Endothelial cell of umbilical vein (primary cell): ENCODE measurements around the gene PTCH1. TPM values are rescaled to one million over a fixed set of nuclear protein-coding genes. Genes with fewer than 3 reads are reported as not detected.

Source experiments
- BruUV-seq: library from RNA; stranded (reverse); fragments of 400-500 nt; replicated peaks from 2 replicates; lab custom pipeline; 2021; lab: Mats Ljungman, UMichigan
- CTCF ChIA-PET: fragments of 300-600, 350-600 bp; sonication (Branson Sonifier 250); formaldehyde crosslinking; loops from one replicate; lab custom pipeline; 2021; ENCODE audit warnings: antibody characterized with exemption, inconsistent platforms; lab: Charles Lee
- POLR2A ChIA-PET: fragments of 300-600, 350-600 bp; sonication (Branson Sonifier 250); formaldehyde crosslinking; loops from one replicate; lab custom pipeline; 2021; ENCODE audit warnings: antibody characterized with exemption, inconsistent platforms; lab: Charles Lee
- DNase-seq: peaks from one replicate; pipeline ENCODE4 v3.0.0-alpha.2; 2011; ENCODE audit warnings: low read depth, low spot score
- FAIRE-seq: peaks from 2 replicates; lab custom pipeline; 2011; peaks lifted over from hg19 to GRCh38; lab: Jason Lieb, UNC
- H2AFZ ChIP-seq: 2 replicates; pipeline ENCODE4 v1.6.0; 2012; ENCODE audit warnings: low read depth, low read length, control low read depth, inconsistent platforms
- H3K27ac ChIP-seq: 2 replicates; pipeline ENCODE4 v1.5.1; 2011; ENCODE audit warnings: low read depth, mild to moderate bottlenecking, control low read depth, low read length, moderate library complexity; ENCODE audit not compliant: insufficient read depth
- H3K27me3 ChIP-seq, 2 experiments: 2 replicates each; pipeline versions ENCODE4 v1.6.0 to v1.6.1; 2011; ENCODE audit warnings: low read length in 2 of 2, mixed read lengths in 1 of 2; ENCODE audit not compliant: control insufficient read depth in 2 of 2, insufficient read depth in 2 of 2
- H3K36me3 ChIP-seq, 2 experiments: 2 replicates in 1 of 2; 3 replicates in 1 of 2; pipeline ENCODE4 v1.5.1; 2011; ENCODE audit warnings: low read length in 2 of 2, mild to moderate bottlenecking in 1 of 2, moderate library complexity in 1 of 2; ENCODE audit not compliant: control insufficient read depth in 2 of 2, insufficient read depth in 2 of 2; ENCODE audit errors: extremely low read depth in 1 of 2
- H3K4me1 ChIP-seq: 3 replicates; pipeline ENCODE4 v1.5.1; 2011; ENCODE audit warnings: mild to moderate bottlenecking, low read length; ENCODE audit not compliant: control insufficient read depth, insufficient read depth; ENCODE audit errors: extremely low read depth
- H3K4me2 ChIP-seq: 2 replicates; pipeline ENCODE4 v1.6.1; 2011; ENCODE audit warnings: low read length, control low read depth, mixed read lengths; ENCODE audit not compliant: insufficient read depth
- H3K4me3 ChIP-seq, 3 experiments: fragments of 200-600 bp in 1 of 3; sonication (generic), shearing (Covaris generic) in 1 of 3; replicated peaks in 1 of 3; 2 replicates each; pipeline ENCODE4 v1.5.1; 2011 to 2016; ENCODE audit warnings: control low read depth in 3 of 3, low read length in 3 of 3, mild to moderate bottlenecking in 2 of 3, inconsistent platforms in 1 of 3, low read depth in 1 of 3, moderate library complexity in 1 of 3; ENCODE audit not compliant: insufficient read depth in 1 of 3
- H3K79me2 ChIP-seq: 2 replicates; pipeline ENCODE4 v1.6.0; 2012; ENCODE audit warnings: low read length, inconsistent platforms; ENCODE audit not compliant: control insufficient read depth, insufficient read depth
- H3K9ac ChIP-seq: replicated peaks from 2 replicates; pipeline ENCODE3; 2011; ENCODE audit warnings: low read length, control low read depth; ENCODE audit not compliant: insufficient read depth; ENCODE audit errors: extremely low read depth
- H3K9me1 ChIP-seq: replicated peaks from 3 replicates; pipeline ENCODE4 v1.6.0; 2011; ENCODE audit warnings: mild to moderate bottlenecking, low read length; ENCODE audit not compliant: control insufficient read depth, insufficient read depth; ENCODE audit errors: extremely low read depth
- H3K9me3 ChIP-seq: replicated peaks from 2 replicates; pipeline ENCODE4 v1.5.1; 2012; ENCODE audit warnings: low read length, inconsistent platforms; ENCODE audit not compliant: control insufficient read depth, insufficient read depth
- H4K20me1 ChIP-seq: replicated peaks from 2 replicates; pipeline ENCODE3; 2011; ENCODE audit warnings: mild to moderate bottlenecking, low read length; ENCODE audit not compliant: control insufficient read depth, insufficient read depth; ENCODE audit errors: extremely low read depth
- EZH2 ChIP-seq: IDR thresholded peaks from 2 replicates; pipeline ENCODE4 v1.6.1; 2012; ENCODE audit warnings: borderline replicate concordance, low read depth, mild to moderate bottlenecking, moderate library complexity, low read length, inconsistent platforms; ENCODE audit not compliant: severe bottlenecking
- FOS ChIP-seq: IDR thresholded peaks from 2 replicates; pipeline ENCODE4 v1.6.1; 2011; ENCODE audit warnings: mild to moderate bottlenecking, low read length, moderate library complexity, borderline replicate concordance; ENCODE audit not compliant: insufficient read depth
- GATA2 ChIP-seq: IDR thresholded peaks from 2 replicates; pipeline ENCODE4 v1.7.0; 2011; ENCODE audit warnings: low read depth, mild to moderate bottlenecking, moderate library complexity, mixed read lengths, low read length; ENCODE audit not compliant: insufficient read length, insufficient read depth
- JUN ChIP-seq: IDR thresholded peaks from 2 replicates; pipeline ENCODE4 v1.6.1; 2011; ENCODE audit warnings: borderline replicate concordance, low read depth; ENCODE audit not compliant: insufficient read length, insufficient read depth
- MYC ChIP-seq: IDR thresholded peaks from one replicate; pipeline ENCODE4 v1.6.1; 2011; ENCODE audit warnings: mild to moderate bottlenecking, low read depth, low read length
- POLR2A ChIP-seq: IDR thresholded peaks from 2 replicates; pipeline ENCODE4 v1.6.1; 2012; ENCODE audit warnings: low read depth, mild to moderate bottlenecking, control low read depth, low read length
- POLR2AphosphoS5 ChIP-seq: IDR thresholded peaks from 2 replicates; pipeline ENCODE4 v1.6.1; 2012; ENCODE audit warnings: low read depth, mild to moderate bottlenecking, control low read depth, low read length, moderate library complexity; ENCODE audit not compliant: insufficient read depth
- dilution Hi-C: fragments of 300-500 bp; cut with MboI; formaldehyde crosslinking; loops from one replicate; pipeline ENCODE4 v1.15.0; 2019; ENCODE audit warnings: low sequenced_read_pairs; ENCODE audit not compliant: extremely low pct_ligation_motif_present
- intact Hi-C: fragments of 100-400 bp; cut with micrococcal nuclease; formaldehyde crosslinking; loops from one replicate; pipeline ENCODE4 v1.10.0; 2022
- polyA plus RNA-seq, 4 experiments: library from polyadenylated mRNA; depleted of rRNA in 3 of 4; stranded (reverse) in 3 of 4; unstranded in 1 of 4; fragments of >200 nt; gene quantifications; 2 replicates each; pipeline versions ENCODE4 v1.2.1 to v1.2.3, GENCODE V29; 2011 to 2012; ENCODE audit warnings: missing spikeins in 1 of 4
- total RNA-seq: library from RNA; stranded (reverse); gene quantifications from 2 replicates; pipeline ENCODE4 v1.2.3, GENCODE V29; 2021
- TF ChIP-seq, protein P1 (sequence below), 2 donors: IDR thresholded peaks; 1 replicate in 1 of 2; 2 replicates in 1 of 2; pipeline ENCODE4 v1.5.1; 2011; ENCODE audit warnings: low read length in 2 of 2, mild to moderate bottlenecking in 2 of 2, moderate library complexity in 2 of 2, control low read depth in 1 of 2, inconsistent platforms in 1 of 2, low read depth in 1 of 2; ENCODE audit not compliant: insufficient read depth in 1 of 2; ENCODE audit errors: extremely low read depth in 1 of 2
- TF ChIP-seq, protein P2 (sequence below): IDR thresholded peaks from 2 replicates; pipeline ENCODE4 v1.6.1; 2011; ENCODE audit not compliant: insufficient read depth, insufficient read length

The PTCH1 gene
- total and polyA plus RNA-seq, 2 donors (not counting 3 experiments of a cell fraction or from before 2014, with no cell fraction given), result 3.9 to 12.1 TPM

DNA sequence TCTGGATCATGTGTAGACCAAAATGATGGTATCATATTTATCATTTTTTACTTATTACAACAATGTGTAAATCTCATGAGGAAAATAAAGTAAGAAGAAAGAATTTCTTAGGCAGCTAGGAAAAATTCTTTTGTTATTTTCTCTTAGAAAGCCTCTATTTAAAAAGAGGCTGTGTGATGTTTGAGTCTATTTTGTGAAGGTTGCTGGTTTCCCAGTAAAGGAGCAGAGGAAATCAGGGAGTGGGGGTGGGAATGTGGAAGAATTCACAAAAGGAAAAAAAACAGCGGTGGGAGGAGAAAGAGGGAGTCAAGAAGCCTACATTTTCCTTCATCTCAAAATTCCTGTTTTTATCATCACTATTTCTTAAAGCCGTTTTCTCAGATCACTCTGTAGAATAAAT, 20.1 kb downstream of the PTCH1 start:
- Histone ChIP-seq H3K27ac (no peak overlapping the region), H3K36me3 (no peaks in the 10 kb centered on the region), H3K4me1 (no peaks in the 10 kb centered on the region), H3K9ac (no peak overlapping the region), H3K27me3 (no peaks in the 10 kb centered on the region), H3K4me3 (no peak overlapping the region), H3K79me2 (no peaks in the 10 kb centered on the region), H4K20me1 (no peaks in the 10 kb centered on the region), H3K9me1 (no peaks in the 10 kb centered on the region), H3K9me3 (no peaks in the 10 kb centered on the region), H2AFZ (no peak overlapping the region), H3K4me2 (no peak overlapping the region)
- BruUV-seq, result no TSS peak
- no peak for FAIRE-seq
- TF ChIP-seq POLR2A, result no peak
- TF ChIP-seq EZH2, result no peak
- TF ChIP-seq, protein P1, sequence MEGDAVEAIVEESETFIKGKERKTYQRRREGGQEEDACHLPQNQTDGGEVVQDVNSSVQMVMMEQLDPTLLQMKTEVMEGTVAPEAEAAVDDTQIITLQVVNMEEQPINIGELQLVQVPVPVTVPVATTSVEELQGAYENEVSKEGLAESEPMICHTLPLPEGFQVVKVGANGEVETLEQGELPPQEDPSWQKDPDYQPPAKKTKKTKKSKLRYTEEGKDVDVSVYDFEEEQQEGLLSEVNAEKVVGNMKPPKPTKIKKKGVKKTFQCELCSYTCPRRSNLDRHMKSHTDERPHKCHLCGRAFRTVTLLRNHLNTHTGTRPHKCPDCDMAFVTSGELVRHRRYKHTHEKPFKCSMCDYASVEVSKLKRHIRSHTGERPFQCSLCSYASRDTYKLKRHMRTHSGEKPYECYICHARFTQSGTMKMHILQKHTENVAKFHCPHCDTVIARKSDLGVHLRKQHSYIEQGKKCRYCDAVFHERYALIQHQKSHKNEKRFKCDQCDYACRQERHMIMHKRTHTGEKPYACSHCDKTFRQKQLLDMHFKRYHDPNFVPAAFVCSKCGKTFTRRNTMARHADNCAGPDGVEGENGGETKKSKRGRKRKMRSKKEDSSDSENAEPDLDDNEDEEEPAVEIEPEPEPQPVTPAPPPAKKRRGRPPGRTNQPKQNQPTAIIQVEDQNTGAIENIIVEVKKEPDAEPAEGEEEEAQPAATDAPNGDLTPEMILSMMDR (IDR thresholded peaks at IDR 0.05; ENCODE audit: extremely low read depth in 1 of 2, insufficient read depth in 1 of 2, low read depth in 1 of 2, low read length in 2 of 2), result no peak
- TF ChIP-seq GATA2, result no peak
- TF ChIP-seq FOS, result no peak
- no peak for TF ChIP-seq JUN
- TF ChIP-seq, protein P2, sequence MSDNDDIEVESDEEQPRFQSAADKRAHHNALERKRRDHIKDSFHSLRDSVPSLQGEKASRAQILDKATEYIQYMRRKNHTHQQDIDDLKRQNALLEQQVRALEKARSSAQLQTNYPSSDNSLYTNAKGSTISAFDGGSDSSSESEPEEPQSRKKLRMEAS, result no peak
- no peak for TF ChIP-seq POLR2AphosphoS5
- TF ChIP-seq MYC, result no peak
- CTCF ChIA-PET, result interaction anchor here (0.7 to 1.2 kb wide), 2 partner anchors 9 to 344 kb away, joined by 3 read pairs; no protein-coding TSS in a partner anchor
- dilution Hi-C loops (no loop called here), intact Hi-C loops (no loop called here)
- POLR2A ChIA-PET, result no interaction called here
- DNase-seq, result no peak
